Esophagus muscularis mucosa (tissue), 4 donors: ENCODE measurements around the gene APOD.
"Not testable (repeated sequence)": the region's sequence is repeated elsewhere in the genome, so short reads cannot be mapped to it uniquely, and the experiment has no call there.

Experiments used
- CTCF ChIP-seq, 3 experiments: fragments of 200-600 bp in 2 of 3; fragments of 450-650 bp in 1 of 3; sonication (generic) in 2 of 3; IDR thresholded peaks; one replicate each; pipeline ENCODE4 v1.5.1; 2017 to 2019; ENCODE audit warnings: antibody characterized with exemption in 3 of 3, mild to moderate bottlenecking in 2 of 3, moderate library complexity in 1 of 3
- EP300 ChIP-seq: sonication (generic); formaldehyde crosslinking; IDR thresholded peaks from one replicate; pipeline ENCODE4 v1.6.1; 2017; ENCODE audit warnings: antibody characterized with exemption
- POLR2A ChIP-seq: fragments of 450-650 bp; IDR thresholded peaks from one replicate; pipeline ENCODE4 v1.6.1; 2017; ENCODE audit warnings: antibody characterized with exemption, moderate library complexity, mild to moderate bottlenecking, low read depth
- POLR2AphosphoS5 ChIP-seq, 2 donors: sonication (generic); formaldehyde crosslinking; IDR thresholded peaks; one replicate each; pipeline ENCODE4 v1.6.1; 2017; ENCODE audit warnings: antibody characterized with exemption in 2 of 2

DNA sequence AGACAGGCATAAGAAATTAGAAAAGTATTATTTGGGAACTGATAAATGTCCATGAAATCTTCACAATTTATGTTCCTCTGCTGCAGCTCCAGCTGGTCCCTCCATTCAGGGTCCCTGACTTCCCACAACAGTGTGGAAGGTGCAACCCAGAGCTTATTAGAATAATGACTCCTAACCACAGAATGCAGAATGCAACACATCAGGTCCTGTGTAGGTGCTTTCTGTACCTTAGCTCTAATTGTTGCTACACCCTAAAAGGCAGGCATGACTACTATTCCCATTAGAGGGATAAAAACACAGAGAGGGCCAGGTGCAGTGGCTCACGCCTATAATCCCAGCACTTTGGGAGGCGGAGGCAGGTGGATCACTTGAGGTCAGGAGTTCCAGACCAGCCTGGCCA is 6.6 kb upstream of the APOD start:
- TF ChIP-seq CTCF (IDR thresholded peaks at IDR 0.05); POLR2A; POLR2AphosphoS5 (IDR thresholded peaks at IDR 0.05); EP300: not testable (repeated sequence)
